SU-DHL-6 (cell line): Measurements from ENCODE around the gene MANSC4.

ENCODE experiments used
- H2AFZ ChIP-seq: fragments of 200-600 bp; sonication (generic); 2 replicates; pipeline ENCODE4 v1.6.1; 2014; ENCODE audit warnings: low read depth, mild to moderate bottlenecking, moderate library complexity, mixed read lengths, antibody characterized with exemption, low read length; ENCODE audit not compliant: severe bottlenecking
- H3F3A ChIP-seq: fragments of 200-600 bp; shearing (Covaris generic); 2 replicates; pipeline ENCODE4 v1.6.0; 2016; ENCODE audit warnings: antibody characterized with exemption, mild to moderate bottlenecking; ENCODE audit not compliant: insufficient read depth
- H3K27ac ChIP-seq: fragments of 200-600 bp; sonication (generic); 2 replicates; pipeline ENCODE4 v1.5.1; 2016; ENCODE audit warnings: low read depth, mild to moderate bottlenecking, low read length, moderate library complexity, mixed read lengths
- H3K27me3 ChIP-seq: fragments of 200-600 bp; sonication (generic), shearing (Covaris generic); 2 replicates; pipeline ENCODE4 v1.6.0; 2014; ENCODE audit warnings: mild to moderate bottlenecking, low read length
- H3K36me3 ChIP-seq: fragments of 200-600 bp; sonication (generic); 2 replicates; pipeline ENCODE4 v1.6.1; 2014; ENCODE audit warnings: mild to moderate bottlenecking, low read length, mixed read lengths
- H3K4me2 ChIP-seq: fragments of 300-600, 200-600 bp; shearing (Covaris generic), sonication (generic); 2 replicates; pipeline ENCODE4 v1.6.0; 2014; ENCODE audit warnings: low read length, low read depth, mild to moderate bottlenecking; ENCODE audit not compliant: poor library complexity, severe bottlenecking
- H3K4me3 ChIP-seq: fragments of 200-600 bp; sonication (generic); 2 replicates; pipeline ENCODE4 v1.5.1; 2014; ENCODE audit warnings: antibody characterized with exemption, low read length, mild to moderate bottlenecking, mixed read lengths; ENCODE audit not compliant: insufficient read depth, poor library complexity, severe bottlenecking
- H3K79me2 ChIP-seq: fragments of 200-600 bp; sonication (generic); 2 replicates; pipeline ENCODE4 v1.6.1; 2014; ENCODE audit warnings: mild to moderate bottlenecking, low read length, moderate library complexity; ENCODE audit not compliant: insufficient read depth
- H3K9ac ChIP-seq: fragments of 200-600 bp; sonication (generic); 2 replicates; pipeline ENCODE4 v1.7.0; 2014; ENCODE audit warnings: mild to moderate bottlenecking, low read length
- H3K9me2 ChIP-seq: fragments of 200-600 bp; sonication (generic); replicated peaks from 2 replicates; pipeline ENCODE4 v1.6.1; 2014; ENCODE audit warnings: low read length; ENCODE audit not compliant: insufficient read depth
- H3K9me3 ChIP-seq: fragments of 200-600 bp; sonication (generic); 2 replicates; pipeline ENCODE4 v1.6.1; 2014; ENCODE audit warnings: low read length, mixed read lengths; ENCODE audit not compliant: insufficient read depth
- H4K20me1 ChIP-seq: fragments of 200-600 bp; sonication (generic); 2 replicates; pipeline ENCODE4 v1.6.1; 2014; ENCODE audit warnings: low read depth, mild to moderate bottlenecking, antibody characterized with exemption, low read length, moderate library complexity, mixed read lengths
- EZH2phosphoT487 ChIP-seq: fragments of 200-600 bp; sonication (generic), shearing (Covaris generic); conservative IDR thresholded peaks from 2 replicates; pipeline ENCODE4 v1.6.1; 2018; ENCODE audit warnings: mild to moderate bottlenecking, antibody characterized with exemption, low read length, moderate library complexity, mixed read lengths
- TF ChIP-seq, protein P1 (sequence below): fragments of 200-600 bp; sonication (generic); IDR thresholded peaks from one replicate; pipeline ENCODE4 v1.5.1; 2017; ENCODE audit warnings: antibody characterized with exemption, mild to moderate bottlenecking, low read length, moderate library complexity; ENCODE audit not compliant: insufficient read depth, poor library complexity, severe bottlenecking

MANSC4 gene

DNA sequence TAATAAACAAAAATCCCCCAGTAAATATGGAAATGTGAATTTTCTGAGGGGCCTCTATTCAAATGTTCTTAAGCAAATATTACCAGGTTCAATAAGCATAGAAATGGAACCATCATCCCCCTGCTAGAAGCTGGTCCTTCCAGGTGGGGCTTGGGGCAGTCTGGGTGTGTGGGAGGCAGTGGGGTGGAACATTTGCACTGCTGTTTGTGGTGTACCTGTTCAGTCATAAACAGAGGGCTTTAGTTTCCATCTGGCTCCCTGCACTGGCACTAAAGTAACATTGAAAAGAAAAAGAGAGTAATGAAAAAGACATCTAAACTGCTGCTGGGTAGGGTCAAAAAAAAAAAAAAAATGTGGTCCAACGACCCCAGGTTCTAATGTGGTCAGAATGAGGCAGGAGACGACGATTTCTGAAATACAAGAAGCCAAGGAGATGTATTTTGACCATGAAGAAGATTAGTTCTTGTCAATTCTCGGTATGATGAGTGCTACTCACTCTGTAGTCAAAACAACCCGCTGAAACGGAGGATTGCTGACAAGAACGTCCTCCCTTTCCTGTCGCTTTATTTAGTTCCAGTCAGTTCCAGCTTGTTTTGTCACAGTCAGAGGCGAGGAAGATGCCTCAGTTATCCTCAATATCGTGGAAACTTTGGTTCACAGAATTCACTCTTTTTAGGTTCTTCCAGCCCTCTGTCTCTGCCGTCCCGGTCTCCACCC, 44.2 kb upstream of the MANSC4 start:
- H3K36me3 ChIP-seq, result no peaks in the 10 kb centered on the region

GRCh38 chr12:27823038-27823437, 43.0 kb upstream of the MANSC4 start:
- Histone ChIP-seq H3F3A (peaks cover 48% of the 10 kb centered on the region), H3K27ac (peak overlapping the region; percentile 98), H3K9me3 (no peaks in the 10 kb centered on the region), H3K4me2 (peak overlapping the region; percentile 58), H3K9me2 (no peaks in the 10 kb centered on the region), H3K27me3 (no peaks in the 10 kb centered on the region), H4K20me1 (no peaks in the 10 kb centered on the region), H2AFZ (no peak overlapping the region), H3K36me3 (no peaks in the 10 kb centered on the region), H3K79me2 (peaks cover under 1% of the 10 kb centered on the region; the same call in 1 of the 2 replicates), H3K9ac (peak overlapping the region; percentile 55), H3K4me3 (peak overlapping the region; percentile 53)
- TF ChIP-seq, protein P1, sequence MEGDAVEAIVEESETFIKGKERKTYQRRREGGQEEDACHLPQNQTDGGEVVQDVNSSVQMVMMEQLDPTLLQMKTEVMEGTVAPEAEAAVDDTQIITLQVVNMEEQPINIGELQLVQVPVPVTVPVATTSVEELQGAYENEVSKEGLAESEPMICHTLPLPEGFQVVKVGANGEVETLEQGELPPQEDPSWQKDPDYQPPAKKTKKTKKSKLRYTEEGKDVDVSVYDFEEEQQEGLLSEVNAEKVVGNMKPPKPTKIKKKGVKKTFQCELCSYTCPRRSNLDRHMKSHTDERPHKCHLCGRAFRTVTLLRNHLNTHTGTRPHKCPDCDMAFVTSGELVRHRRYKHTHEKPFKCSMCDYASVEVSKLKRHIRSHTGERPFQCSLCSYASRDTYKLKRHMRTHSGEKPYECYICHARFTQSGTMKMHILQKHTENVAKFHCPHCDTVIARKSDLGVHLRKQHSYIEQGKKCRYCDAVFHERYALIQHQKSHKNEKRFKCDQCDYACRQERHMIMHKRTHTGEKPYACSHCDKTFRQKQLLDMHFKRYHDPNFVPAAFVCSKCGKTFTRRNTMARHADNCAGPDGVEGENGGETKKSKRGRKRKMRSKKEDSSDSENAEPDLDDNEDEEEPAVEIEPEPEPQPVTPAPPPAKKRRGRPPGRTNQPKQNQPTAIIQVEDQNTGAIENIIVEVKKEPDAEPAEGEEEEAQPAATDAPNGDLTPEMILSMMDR, result no peak
- TF ChIP-seq EZH2phosphoT487, result no peak

More for the DNA sequence above, 44.2 kb upstream of the MANSC4 start:
- H4K20me1 ChIP-seq, result no peaks in the 10 kb centered on the region
- H3K27me3 ChIP-seq, result no peaks in the 10 kb centered on the region
- no peak for TF ChIP-seq EZH2phosphoT487
- TF ChIP-seq, protein P1, result no peak
- no peak overlapping the region for H2AFZ ChIP-seq
- H3K9me3 ChIP-seq, result no peaks in the 10 kb centered on the region
- H3K9ac ChIP-seq, result peak overlapping the region; percentile 61
- peak overlapping the region; percentile 53 for H3K4me3 ChIP-seq
- peak overlapping the region; percentile 58 for H3K4me2 ChIP-seq
- H3K27ac ChIP-seq, result peak overlapping the region; percentile 98
- H3K79me2 ChIP-seq, result peaks cover 10% of the 10 kb centered on the region
- no peaks in the 10 kb centered on the region for H3K9me2 ChIP-seq
- peaks cover 42% of the 10 kb centered on the region for H3F3A ChIP-seq

DNA sequence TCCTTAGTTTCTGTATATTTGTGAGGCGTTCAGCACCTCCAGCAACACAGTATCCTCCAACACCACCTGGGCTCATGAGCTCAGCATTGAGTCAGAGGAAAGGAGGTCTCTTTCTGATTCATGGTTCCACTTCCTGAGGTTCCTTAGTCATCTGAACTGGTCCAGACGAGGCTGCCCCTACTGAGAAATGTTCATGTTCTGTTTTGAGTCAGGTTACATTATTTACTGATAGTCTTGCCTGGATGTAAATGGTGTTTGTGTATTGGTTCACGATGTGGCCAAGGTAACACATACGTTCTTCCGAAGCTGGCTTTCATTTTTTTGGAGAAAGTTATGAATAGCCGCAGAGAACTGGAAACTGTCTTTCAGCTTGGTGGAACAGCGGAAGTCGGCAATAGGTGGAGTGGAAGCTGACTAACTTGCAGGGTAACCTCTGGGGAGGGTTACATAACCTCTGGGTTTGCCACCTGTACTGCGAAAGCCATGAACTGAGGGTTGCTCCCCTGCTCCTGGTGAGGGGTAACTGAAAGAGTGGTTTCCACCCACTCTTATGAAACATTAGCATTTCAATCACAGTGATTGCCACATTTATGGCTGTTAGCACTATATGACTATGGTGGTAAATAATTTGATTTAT, 42.2 kb upstream of the MANSC4 start:
- H3K27me3 ChIP-seq, result no peaks in the 10 kb centered on the region
- H4K20me1 ChIP-seq, result no peaks in the 10 kb centered on the region
- H3K4me3 ChIP-seq, result peak overlapping the region; percentile 53
- H3F3A ChIP-seq, result peaks cover 48% of the 10 kb centered on the region
- H3K36me3 ChIP-seq, result no peaks in the 10 kb centered on the region
- peak overlapping the region; percentile 55 for H3K9ac ChIP-seq
- peak overlapping the region; percentile 98 for H3K27ac ChIP-seq
- H3K9me2 ChIP-seq, result no peaks in the 10 kb centered on the region
- H3K4me2 ChIP-seq, result peak overlapping the region; percentile 58
- H3K79me2 ChIP-seq, result no peaks in the 10 kb centered on the region
- H2AFZ ChIP-seq, result peak overlapping the region; percentile 30
- TF ChIP-seq, protein P1, result no peak
- no peak for TF ChIP-seq EZH2phosphoT487
- no peaks in the 10 kb centered on the region for H3K9me3 ChIP-seq
